GM21390 (cell line): ENCODE data around the gene RNF126.
A peak's percentile ranks its signal among the peaks of the same experiment; 100 is the strongest.
"Not testable (repeated sequence)": the region's sequence is repeated elsewhere in the genome, so short reads cannot be mapped to it uniquely, and the experiment has no call there.

ENCODE experiments used
- ATAC-seq: cut with Tn5 transposase; IDR thresholded peaks from one replicate; pipeline ENCODE4 v1.9.1; 2021; ENCODE audit not compliant: unreplicated experiment

Gene RNF126

DNA sequence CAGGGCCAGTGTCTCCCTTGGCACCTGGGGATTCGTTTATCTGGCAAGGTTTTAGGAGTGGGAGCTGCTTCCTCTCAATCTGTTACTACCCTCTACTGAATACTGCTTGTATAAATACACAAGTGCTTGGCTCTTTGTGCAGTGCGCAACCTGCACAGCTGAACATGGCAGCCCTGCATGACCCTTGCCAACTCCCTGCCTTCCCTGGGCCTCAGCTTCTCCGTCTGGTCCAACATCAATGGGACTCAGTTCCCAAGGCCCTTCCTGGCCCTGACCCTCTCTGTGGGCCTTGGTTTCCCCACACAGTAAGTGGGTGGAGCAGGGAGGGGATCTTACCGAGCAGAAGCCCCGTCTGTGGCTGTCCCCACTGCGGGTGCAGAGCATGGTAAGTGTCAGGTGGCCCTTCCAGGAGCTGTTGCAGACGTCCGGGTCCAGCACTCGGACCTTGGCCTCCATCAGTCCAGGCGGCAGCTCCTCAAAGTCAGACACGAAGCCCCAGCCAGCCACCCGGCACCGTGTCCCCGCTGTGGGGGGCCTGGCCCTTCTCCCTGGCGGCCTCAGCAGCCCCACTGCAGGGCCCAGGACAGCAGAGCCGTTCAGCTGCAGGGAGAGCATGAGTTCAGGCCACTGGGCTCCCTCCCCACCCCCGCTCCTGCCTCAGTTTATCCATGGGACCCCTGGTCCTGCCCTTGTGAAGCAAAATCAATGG lies 23.7 kb upstream of the RNF126 start:
- no peak for ATAC-seq

DNA sequence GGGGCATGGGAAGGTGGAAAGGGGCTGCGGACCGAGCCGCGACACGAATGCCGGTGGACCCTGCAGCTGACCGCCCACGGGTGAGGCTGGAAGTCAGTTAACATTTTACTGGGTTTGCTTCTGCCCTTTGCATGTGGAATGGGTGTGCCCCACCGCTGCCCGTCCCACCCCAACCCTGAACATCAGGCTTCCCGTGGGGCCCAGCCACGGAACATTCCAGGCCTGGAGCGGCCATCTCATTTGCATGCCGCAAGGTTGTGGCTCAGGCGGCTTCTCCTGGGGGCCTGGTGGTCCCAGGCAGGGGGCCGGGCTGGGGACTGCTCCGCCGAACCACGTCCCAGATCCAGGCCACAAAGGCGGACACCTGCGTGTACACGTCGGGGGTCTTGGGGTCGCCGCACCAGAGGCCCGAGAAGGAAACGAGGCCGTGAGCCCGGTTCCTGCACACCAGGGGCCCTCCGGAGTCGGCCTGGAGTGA lies 22.5 kb upstream of the RNF126 start:
- ATAC-seq = no peak

GRCh38 chr19:682678-683320 lies 19.8 kb upstream of the RNF126 start:
- ATAC-seq = no peak

DNA sequence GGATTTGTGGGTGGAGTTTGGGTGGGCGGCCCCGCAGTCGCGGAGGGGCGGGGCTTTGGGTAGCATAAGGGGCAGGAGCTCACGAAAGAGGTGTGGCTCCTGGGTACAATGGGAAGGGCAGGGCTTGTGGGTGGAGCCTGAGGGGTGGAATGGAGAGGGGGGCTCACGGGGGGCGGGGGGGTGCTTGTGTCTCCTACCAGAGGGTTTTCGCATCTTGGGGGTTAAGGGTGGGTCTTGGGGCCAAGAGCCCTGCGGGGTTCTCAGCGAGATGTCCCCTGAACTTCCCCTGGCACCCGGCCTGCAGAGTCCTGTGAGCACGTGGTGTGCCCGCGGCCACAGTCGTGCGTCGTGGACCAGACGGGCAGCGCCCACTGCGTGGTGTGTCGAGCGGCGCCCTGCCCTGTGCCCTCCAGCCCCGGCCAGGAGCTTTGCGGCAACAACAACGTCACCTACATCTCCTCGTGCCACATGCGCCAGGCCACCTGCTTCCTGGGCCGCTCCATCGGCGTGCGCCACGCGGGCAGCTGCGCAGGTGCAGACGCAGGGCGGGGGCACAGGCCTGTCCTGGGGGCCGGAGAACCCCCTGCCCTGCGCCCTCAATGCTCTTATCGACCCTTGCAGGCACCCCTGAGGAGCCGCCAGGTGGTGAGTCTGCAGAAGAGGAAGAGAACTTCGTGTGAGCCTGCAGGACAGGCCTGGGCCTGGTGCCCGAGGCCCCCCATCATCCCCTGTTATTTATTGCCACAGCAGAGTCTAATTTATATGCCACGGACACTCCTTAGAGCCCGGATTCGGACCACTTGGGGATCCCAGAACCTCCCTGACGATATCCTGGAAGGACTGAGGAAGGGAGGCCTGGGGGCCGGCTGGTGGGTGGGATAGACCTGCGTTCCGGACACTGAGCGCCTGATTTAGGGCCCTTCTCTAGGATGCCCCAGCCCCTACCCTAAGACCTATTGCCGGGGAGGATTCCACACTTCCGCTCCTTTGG lies 18.3 kb upstream of the RNF126 start:
- ATAC-seq = no peak

DNA sequence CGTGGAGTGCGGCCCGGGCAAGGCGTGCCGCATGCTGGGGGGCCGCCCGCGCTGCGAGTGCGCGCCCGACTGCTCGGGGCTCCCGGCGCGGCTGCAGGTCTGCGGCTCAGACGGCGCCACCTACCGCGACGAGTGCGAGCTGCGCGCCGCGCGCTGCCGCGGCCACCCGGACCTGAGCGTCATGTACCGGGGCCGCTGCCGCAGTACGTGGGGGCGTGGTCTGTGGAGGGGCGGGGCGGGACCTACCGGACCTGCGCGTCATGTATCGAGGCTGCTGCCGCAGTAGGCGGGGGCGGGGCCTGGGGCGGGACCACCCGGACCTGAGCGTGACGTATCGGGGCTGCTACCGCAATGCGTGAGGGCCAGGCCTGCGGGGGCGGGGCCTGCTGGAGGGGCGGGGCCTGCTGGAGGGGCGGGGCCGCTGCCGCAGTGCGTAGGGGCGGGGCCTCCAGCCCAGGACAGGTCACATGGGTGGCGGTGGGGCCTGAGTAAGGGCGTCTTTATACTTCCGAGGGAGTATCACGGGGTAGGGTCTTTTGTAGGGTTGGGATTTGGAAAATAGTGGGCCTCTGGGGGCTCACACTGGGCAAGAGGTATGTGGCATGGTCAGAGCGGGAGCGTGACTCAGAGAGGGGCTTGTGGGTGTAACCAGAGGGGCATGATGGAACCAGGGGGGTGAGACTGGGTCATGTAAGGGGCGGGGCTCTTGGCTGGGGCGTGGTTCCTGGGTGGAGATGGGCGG lies 17.4 kb upstream of the RNF126 start:
- peak; percentile 60 for ATAC-seq

DNA sequence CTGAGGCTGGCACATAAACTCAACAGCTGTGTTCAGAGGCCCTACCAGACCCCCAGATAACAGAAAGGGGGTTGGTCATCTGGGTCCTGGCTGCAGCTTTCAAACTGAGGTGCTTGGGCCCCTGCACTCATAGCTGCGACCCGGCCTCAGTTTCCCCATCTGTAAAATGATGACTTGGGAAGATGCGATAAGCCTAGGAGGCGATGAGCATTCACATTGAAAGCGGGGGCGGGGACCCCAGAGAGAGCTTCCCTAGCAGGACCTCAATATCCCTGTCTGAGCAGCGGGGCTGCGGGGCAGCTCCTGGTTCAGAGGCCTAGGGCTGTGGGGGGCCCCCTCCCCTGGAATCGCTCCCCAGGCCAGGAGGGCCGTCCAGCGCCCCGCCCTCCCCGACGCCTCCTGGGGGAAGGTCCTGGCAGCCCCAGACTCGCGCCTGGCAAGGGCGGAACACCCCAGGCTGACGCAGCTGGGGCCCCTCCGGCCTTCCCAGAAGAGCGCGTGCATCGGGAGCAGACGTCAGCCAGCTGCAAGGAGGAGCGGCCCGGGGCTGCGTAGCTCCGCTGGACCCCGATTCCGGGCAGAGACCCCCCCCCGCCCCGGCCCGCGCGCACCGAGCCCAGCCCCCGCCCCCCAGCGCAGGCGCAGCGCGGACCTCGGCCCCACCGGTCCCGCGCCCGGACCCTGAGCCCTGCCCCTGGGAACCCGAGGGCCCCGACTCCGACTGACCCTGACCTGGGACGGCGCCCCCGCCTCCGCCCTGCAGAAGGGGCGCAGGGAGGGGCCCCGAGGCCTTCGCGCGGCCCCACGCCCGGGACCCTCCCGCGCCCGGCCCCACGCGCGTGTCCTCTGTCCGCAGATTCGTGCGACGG lies 16.6 kb upstream of the RNF126 start:
- peak; percentile 3 for ATAC-seq

DNA sequence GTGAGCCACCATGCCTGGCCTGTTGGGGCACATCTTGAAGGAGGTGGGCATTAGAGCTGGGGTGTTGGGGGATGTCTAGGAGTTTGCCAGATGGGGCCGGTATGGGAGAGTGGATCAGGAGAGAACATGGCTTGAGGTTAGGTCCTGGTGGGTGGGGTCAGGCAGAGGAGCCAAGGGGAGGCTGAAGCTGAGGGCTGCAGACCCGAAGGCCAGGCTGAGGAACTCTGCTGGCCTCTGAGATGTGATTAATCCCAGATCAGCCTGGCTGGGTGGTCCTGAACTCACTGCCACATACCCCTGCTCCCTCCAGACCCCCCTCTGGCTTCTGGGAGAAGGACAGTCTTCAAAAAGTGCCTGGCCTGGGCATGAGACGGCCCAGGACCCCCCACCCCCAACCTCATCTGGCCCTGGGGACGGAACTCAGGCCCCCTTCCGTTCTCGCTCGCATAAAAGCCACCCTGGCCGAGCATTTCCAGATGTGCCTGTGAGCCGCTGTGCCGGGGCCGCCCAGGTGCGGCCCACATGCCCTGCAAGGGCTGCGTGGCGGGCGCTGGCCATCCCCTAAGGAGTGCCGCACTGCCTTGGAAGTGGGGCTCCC lies 15.9 kb upstream of the RNF126 start:
- ATAC-seq = no peak

DNA sequence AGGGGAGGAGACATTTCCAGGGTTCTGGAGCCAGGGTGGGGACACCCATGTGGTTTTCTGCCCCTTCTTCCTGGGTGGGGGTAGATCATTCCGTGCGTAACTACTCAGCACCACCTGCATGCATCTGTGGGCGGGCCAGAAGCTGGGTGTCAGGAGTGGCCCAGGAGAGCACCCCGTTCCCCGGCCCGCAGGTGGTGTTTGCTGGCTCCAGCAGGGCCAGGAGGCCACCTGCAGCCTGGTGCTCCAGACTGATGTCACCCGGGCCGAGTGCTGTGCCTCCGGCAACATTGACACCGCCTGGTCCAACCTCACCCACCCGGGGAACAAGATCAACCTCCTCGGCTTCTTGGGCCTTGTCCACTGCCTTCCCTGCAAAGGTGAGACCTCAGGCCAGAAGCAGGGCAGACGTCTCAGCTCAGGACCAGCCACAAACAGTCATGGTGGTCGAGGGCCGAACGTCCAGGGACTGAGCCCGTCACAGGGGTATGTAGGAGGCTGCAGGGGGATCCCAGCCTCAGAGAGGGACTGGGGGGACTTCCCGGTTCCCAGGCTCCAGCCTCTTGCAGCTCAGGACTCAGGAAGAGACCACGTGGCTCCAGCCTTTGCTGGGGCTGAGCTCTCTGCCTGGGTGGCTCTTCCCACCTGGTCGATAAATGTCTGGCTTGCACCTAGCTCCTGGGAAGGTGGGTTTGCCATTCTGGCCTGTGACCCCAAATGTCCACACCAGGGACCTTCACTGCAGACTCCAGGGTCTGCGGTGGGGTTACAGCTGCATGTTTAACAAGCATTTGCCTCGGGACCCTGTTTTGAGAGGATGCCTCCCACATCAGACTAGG lies 14.8 kb upstream of the RNF126 start:
- ATAC-seq = no peak

DNA sequence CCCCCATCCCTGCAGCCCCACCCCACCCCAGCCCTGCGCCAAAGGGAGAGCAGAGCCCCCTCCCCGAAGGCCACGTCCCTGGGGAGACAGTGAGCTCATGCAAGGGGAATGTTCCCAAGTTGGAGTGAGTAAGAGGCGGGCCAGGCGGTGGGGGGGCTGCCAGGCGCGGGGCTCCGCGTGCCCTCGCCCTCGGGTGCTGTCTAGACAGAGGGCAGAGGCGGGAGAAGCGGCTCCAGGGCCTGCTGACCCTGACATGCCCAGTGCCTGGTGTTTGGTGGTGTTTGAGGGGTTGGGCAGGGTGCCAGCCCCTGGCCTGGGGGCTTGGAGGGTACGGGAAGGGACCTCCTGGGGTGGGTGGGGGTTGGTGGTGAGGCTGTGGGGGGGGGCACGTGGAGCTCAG lies 14.2 kb upstream of the RNF126 start:
- ATAC-seq = no peak

DNA sequence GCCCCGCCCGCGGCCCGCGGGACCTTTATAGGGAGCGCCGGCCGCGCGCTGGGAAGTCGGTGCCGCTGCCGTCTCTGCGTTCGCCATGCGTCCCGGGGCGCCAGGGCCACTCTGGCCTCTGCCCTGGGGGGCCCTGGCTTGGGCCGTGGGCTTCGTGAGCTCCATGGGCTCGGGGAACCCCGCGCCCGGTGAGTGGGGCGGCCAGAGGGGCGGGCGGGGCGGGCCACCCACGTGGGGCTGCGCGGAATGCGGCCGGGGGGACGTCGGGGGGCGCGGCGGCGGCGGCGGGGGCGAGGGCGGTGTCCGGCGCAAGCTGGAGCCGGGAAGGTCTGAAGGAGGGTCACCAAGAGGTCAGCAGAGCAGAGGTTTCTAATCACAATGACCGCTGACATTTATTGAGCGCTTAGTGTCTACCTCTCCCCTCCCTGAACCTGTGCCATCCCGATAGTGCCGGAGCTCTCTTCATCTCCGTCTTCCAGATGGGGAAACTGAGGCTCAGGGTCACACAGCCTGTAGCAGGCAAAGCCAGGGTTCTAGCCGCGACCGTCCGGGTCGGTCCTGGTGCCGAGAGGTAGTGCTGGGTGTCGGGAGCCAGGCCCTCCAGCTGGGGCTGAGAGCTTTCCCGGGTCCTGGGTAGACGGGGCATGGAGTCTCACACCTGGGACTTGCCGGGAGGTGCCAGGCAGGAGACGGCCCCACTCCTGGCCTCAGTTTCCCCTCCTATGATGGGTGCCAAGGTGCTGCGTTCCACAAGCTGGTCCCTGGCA lies 13.5 kb upstream of the RNF126 start, which contains the start of gene FSTL3:
FSTL3 (plus strand) TSS at position 54 of the 767 bp plus-strand sequence; CDS start at position 86, 32 bp downstream.
- no peak for ATAC-seq

DNA sequence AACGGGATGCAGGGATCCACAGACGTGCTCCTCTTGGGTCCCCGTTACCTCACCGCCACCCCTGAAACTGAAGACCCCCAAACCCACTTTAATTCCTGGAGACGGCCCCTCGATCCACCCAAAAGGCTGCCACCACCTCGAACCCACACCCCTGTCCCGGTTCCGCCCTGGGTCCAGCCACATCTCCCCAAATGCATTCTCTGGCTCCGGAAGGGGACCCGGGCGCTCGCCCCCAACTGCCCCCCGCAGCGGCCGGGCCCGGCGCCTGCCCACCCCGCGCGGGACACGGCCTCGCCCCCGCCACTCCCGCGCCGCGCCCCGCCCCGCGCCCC lies 13.0 kb upstream of the RNF126 start:
- ATAC-seq = no peak

DNA sequence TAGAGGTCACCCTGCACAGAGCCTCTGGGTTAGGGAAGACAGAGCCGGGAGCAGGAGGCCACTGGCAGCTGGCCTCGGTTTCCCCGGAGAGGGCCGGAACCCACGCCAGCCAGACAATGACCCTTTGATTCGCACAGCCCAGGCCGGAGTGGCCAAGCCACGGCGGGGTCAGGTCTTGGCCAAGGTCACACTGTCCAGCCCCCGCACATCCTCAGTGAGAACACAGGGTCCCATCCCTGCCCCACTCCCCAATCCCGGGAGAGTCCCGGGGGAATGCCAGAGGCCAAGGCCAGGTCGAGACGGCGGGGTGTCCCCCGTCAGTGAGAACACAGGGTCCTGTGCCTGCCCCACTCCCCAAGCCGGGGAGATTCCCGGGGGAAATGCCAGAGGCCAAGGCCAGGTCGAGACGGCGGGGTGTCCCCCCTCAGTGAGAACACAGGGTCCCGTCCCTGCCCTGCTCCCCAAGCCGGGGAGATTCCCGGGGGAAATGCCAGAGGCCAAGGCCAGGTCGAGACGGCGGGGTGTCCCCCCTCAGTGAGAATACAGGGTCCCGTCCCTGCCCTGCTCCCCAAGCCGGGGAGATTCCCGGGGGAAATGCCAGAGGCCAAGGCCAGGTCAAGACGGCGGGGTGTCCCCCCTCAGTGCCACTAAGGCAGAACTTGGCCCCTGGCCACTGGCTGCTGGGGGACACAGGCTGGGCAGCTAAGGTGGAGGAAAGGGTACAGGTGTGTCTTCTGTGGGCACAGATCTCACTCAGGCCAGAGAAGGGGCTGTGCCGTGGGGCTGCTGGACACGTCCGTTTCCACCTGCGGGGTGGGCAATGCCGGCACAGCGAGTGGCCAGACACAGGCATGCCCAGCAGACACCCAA lies 11.5 kb upstream of the RNF126 start:
- ATAC-seq = no peak

GRCh38 chr19:670609-671075 lies 7.6 kb upstream of the RNF126 start:
- ATAC-seq = no peak

DNA sequence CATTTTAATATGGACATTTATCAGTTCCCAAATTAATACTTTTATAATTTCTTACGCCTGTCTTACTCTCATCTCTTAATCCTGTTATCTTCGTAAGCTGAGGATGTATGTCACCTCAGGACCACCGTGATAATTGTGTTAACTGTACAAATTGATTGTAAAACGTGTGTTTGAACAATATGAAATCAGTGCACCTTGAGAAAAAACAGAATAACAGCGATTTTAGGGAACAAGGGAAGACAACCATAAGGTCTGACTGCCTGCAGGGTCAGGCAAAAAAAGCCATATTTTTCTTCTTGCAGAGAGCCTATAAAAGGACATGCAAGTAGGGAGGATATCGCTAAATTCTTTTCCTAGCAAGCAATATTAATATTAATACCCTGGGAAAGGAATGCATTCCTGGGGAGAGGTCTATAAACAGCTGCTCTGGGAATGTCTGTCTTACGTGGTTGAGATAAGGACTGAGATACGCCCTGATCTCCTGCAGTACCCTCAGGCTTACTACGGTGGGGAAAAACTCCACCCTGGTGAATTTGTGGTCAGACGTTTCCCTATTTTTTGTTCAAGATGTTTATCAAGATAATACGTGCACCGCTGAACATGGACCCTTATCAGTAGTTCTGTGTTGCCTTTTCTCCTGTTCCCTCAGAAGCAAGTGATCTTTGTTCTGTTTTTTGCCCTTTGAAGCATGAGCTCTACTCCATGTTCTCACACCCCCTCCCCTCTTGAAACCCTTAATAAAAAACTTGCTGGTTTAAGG lies 5.8 kb upstream of the RNF126 start:
- ATAC-seq = not testable (repeated sequence)

GRCh38 chr19:666985-667573 lies 4.1 kb upstream of the RNF126 start:
- ATAC-seq = not testable (repeated sequence)
